ENCODE data around the gene DPRX. TPM values are rescaled to one million over a fixed set of nuclear protein-coding genes. Genes with fewer than 3 reads are reported as not detected.
A peak's percentile ranks its signal among the peaks of the same experiment; 100 is the strongest.

DPRX gene
- total RNA-seq, 1 experiment from 2014 or later, result not detected

DNA sequence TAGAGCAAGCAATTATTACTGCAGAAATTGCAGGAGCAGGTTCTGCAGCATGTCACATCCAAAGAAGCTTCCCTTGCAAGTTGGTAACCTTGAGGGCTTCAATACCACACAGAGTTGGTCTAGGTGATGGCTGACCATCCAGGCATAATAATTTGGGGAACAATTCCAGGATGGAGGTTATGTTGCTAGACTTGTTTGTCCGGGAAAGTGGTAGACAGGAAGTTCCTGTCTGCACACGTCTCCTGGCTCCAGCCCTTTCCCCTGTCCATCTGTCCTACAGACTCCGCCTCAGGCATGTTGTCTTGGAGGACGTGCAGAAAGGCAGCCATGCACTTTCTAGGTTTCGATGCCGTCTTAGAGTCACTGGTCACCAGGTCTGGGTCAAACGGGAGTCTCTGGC, 26.0 kb downstream of the DPRX start:
- CTCF ChIA-PET, result interaction anchor here (0.8 to 4.7 kb wide), 6 partner anchors 12 to 135 kb away, joined by 3 to 67 read pairs (median 23); no protein-coding TSS in a partner anchor

DNA sequence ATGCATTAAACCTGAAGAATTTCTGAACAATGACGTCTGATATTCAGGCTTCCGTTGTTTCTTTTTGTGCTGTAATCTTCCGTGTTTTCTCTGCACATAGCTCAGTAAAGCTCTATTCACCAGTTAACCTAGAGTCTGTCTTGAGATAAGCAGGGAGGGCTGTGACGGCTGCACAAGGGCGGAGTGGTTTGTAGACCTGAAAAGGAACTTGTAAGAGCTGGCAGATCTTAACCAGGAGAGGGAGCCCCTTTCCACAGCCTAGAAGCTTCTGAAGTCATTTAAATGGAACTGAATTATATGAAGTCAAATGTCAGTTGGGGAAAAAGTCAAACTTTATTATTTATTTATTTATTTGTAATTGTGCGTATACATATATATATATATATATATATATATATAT, 27.5 kb downstream of the DPRX start:
- no peak overlapping the region for H3K4me3 Mint-ChIP-seq
- peak overlapping the region; percentile 93 for H3K27ac Mint-ChIP-seq
- ChIA-PET CTCF (interaction anchor here (0.6 to 4.7 kb wide), 27 partner anchors 9 to 371 kb away, joined by 3 to 67 read pairs (median 5); no protein-coding TSS in a partner anchor), POLR2A (interaction anchor here (0.6 to 1.0 kb wide), 5 partner anchors 64 to 79 kb away, joined by 3 to 10 read pairs (median 3); no protein-coding TSS in a partner anchor)
- peaks cover 27% of the 10 kb centered on the region for H3K9me3 Mint-ChIP-seq
- peaks cover 31% of the 10 kb centered on the region for H3K36me3 Mint-ChIP-seq
- ATAC-seq (peak; percentile 86), DNase-seq (ENCODE audit: low spot score) (peak; percentile 69)
- peaks cover 8% of the 10 kb centered on the region for H3K27me3 Mint-ChIP-seq (ENCODE audit: low read depth)
- TF ChIP-seq, protein P1, sequence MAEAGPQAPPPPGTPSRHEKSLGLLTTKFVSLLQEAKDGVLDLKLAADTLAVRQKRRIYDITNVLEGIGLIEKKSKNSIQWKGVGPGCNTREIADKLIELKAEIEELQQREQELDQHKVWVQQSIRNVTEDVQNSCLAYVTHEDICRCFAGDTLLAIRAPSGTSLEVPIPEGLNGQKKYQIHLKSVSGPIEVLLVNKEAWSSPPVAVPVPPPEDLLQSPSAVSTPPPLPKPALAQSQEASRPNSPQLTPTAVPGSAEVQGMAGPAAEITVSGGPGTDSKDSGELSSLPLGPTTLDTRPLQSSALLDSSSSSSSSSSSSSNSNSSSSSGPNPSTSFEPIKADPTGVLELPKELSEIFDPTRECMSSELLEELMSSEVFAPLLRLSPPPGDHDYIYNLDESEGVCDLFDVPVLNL (CRISPR knock-in tag; IDR thresholded peaks at IDR 0.05; ENCODE audit: borderline replicate concordance, low read depth), result no peak
- TF ChIP-seq, protein P2, sequence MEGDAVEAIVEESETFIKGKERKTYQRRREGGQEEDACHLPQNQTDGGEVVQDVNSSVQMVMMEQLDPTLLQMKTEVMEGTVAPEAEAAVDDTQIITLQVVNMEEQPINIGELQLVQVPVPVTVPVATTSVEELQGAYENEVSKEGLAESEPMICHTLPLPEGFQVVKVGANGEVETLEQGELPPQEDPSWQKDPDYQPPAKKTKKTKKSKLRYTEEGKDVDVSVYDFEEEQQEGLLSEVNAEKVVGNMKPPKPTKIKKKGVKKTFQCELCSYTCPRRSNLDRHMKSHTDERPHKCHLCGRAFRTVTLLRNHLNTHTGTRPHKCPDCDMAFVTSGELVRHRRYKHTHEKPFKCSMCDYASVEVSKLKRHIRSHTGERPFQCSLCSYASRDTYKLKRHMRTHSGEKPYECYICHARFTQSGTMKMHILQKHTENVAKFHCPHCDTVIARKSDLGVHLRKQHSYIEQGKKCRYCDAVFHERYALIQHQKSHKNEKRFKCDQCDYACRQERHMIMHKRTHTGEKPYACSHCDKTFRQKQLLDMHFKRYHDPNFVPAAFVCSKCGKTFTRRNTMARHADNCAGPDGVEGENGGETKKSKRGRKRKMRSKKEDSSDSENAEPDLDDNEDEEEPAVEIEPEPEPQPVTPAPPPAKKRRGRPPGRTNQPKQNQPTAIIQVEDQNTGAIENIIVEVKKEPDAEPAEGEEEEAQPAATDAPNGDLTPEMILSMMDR (IDR thresholded peaks at IDR 0.05), result peak; percentile 35; the same call in 1 of the 2 replicates
- peaks cover 43% of the 10 kb centered on the region for H3K4me1 Mint-ChIP-seq

More for the DNA sequence above, 26.0 kb downstream of the DPRX start:
- Mint-ChIP-seq H3K4me3 (no peak overlapping the region), H3K36me3 (peaks cover 35% of the 10 kb centered on the region), H3K27me3 (ENCODE audit: low read depth) (peaks cover 8% of the 10 kb centered on the region), H3K27ac (no peak overlapping the region), H3K9me3 (peaks cover 30% of the 10 kb centered on the region), H3K4me1 (peaks cover 38% of the 10 kb centered on the region)
- DNase-seq (ENCODE audit: low spot score), result no peak
- no peak for ATAC-seq
- TF ChIP-seq, protein P3, sequence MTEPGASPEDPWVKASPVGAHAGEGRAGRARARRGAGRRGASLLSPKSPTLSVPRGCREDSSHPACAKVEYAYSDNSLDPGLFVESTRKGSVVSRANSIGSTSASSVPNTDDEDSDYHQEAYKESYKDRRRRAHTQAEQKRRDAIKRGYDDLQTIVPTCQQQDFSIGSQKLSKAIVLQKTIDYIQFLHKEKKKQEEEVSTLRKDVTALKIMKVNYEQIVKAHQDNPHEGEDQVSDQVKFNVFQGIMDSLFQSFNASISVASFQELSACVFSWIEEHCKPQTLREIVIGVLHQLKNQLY (CRISPR knock-in tag; IDR thresholded peaks at IDR 0.05), result no peak
- TF ChIP-seq SOX15 (CRISPR knock-in tag; IDR thresholded peaks at IDR 0.05), result no peak
- POLR2A ChIA-PET, result no interaction called here

DNA sequence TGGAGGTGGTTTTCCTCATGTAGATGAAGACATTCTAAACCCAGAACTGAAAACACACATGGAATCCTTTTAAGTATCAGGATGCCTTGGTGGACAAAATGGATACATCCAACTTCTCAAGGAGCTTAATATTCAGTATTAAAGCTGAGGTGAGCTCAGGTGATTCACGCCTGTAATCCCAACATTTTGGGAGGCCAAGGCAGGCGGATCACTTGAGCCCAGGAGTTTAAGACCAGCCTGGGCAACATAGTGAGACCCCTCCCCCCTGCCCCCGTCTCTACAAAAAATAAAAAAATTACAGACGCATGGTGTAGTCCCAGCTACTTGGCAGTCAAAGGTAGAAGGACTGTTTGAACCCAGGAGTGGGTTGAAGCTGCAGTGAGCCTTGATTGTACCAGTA, 28.8 kb downstream of the DPRX start:
- POLR2A ChIA-PET, result interaction anchor here (0.6 to 1.3 kb wide), 2 partner anchors 65 to 965 kb away, joined by 3 to 7 read pairs; no protein-coding TSS in a partner anchor
- H3K9me3 Mint-ChIP-seq, result peaks cover 14% of the 10 kb centered on the region

More for the DNA sequence above, 28.8 kb downstream of the DPRX start:
- DNase-seq (ENCODE audit: low spot score), result no peak
- H3K27me3 Mint-ChIP-seq (ENCODE audit: low read depth), result peaks cover 3% of the 10 kb centered on the region
- ATAC-seq, result no peak; the same call in 1 of the 2 replicates
- peaks cover 18% of the 10 kb centered on the region for H3K36me3 Mint-ChIP-seq
- peaks cover 53% of the 10 kb centered on the region for H3K4me1 Mint-ChIP-seq
- H3K27ac Mint-ChIP-seq, result peak overlapping the region; percentile 100
- TF ChIP-seq TP53 (CRISPR knock-in tag; IDR thresholded peaks at IDR 0.05) (no peak), CREM (CRISPR knock-in tag; IDR thresholded peaks at IDR 0.05) (no peak), MXD4 (CRISPR knock-in tag; IDR thresholded peaks at IDR 0.05; ENCODE audit: borderline replicate concordance) (no peak), ZNF121 (CRISPR knock-in tag; IDR thresholded peaks at IDR 0.05) (peak; percentile 95), SMAD3 (CRISPR knock-in tag; IDR thresholded peaks at IDR 0.05; ENCODE audit: borderline replicate concordance) (no peak)
- TF ChIP-seq, protein P4, sequence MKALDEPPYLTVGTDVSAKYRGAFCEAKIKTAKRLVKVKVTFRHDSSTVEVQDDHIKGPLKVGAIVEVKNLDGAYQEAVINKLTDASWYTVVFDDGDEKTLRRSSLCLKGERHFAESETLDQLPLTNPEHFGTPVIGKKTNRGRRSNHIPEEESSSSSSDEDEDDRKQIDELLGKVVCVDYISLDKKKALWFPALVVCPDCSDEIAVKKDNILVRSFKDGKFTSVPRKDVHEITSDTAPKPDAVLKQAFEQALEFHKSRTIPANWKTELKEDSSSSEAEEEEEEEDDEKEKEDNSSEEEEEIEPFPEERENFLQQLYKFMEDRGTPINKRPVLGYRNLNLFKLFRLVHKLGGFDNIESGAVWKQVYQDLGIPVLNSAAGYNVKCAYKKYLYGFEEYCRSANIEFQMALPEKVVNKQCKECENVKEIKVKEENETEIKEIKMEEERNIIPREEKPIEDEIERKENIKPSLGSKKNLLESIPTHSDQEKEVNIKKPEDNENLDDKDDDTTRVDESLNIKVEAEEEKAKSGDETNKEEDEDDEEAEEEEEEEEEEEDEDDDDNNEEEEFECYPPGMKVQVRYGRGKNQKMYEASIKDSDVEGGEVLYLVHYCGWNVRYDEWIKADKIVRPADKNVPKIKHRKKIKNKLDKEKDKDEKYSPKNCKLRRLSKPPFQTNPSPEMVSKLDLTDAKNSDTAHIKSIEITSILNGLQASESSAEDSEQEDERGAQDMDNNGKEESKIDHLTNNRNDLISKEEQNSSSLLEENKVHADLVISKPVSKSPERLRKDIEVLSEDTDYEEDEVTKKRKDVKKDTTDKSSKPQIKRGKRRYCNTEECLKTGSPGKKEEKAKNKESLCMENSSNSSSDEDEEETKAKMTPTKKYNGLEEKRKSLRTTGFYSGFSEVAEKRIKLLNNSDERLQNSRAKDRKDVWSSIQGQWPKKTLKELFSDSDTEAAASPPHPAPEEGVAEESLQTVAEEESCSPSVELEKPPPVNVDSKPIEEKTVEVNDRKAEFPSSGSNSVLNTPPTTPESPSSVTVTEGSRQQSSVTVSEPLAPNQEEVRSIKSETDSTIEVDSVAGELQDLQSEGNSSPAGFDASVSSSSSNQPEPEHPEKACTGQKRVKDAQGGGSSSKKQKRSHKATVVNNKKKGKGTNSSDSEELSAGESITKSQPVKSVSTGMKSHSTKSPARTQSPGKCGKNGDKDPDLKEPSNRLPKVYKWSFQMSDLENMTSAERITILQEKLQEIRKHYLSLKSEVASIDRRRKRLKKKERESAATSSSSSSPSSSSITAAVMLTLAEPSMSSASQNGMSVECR (CRISPR knock-in tag; IDR thresholded peaks at IDR 0.05; ENCODE audit: borderline replicate concordance), result no peak
- H3K4me3 Mint-ChIP-seq, result peak overlapping the region; percentile 53
- CTCF ChIA-PET, result interaction anchor here (0.6 to 4.7 kb wide), 29 partner anchors 9 to 286 kb away, joined by 3 to 67 read pairs (median 4); no protein-coding TSS in a partner anchor

Data from WTC11 (cell line).